ENCODE measurements around the gene HMOX1.

The HMOX1 gene

DNA sequence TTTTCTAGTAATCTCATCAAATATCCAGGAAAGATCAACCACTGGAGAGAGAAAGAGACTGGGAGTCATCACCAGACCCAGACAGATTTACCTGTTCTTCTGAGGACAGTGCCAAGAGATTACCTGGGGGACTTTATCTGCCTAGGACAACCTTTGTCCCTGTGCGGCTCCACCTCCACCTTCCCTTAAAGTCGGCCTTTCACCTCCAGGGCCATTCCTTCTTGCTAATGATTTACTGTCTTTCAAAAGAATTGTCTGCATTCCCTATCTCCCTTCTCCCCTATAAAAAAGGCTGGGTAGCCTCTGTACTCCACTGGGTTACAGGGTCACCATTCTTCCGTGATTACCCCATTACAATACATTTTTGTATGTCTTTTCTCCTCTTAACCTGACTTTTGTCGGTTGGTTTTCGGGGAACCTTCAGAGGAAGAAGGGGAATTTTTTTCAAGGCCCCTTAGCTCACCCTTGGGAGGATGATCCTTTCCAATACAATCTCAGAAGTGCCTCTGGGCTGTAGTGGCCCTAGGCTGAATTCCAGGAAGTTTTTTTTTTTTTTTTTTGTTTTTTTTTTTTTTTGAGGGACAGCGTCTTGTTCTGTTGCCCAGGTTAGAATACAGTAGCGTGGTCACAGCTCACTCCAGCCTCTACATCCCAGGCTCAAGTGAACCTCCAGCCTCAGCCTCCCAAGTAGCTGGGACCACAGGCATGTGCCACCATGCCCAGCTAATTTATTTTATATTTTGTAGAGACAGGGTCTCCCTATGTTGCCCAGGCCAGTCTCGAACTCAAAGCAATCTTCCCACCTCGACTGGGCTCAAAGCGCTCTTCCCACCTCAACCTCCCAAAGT, 1.5 kb upstream of the HMOX1 start:
- TF ChIP-seq, protein P1, sequence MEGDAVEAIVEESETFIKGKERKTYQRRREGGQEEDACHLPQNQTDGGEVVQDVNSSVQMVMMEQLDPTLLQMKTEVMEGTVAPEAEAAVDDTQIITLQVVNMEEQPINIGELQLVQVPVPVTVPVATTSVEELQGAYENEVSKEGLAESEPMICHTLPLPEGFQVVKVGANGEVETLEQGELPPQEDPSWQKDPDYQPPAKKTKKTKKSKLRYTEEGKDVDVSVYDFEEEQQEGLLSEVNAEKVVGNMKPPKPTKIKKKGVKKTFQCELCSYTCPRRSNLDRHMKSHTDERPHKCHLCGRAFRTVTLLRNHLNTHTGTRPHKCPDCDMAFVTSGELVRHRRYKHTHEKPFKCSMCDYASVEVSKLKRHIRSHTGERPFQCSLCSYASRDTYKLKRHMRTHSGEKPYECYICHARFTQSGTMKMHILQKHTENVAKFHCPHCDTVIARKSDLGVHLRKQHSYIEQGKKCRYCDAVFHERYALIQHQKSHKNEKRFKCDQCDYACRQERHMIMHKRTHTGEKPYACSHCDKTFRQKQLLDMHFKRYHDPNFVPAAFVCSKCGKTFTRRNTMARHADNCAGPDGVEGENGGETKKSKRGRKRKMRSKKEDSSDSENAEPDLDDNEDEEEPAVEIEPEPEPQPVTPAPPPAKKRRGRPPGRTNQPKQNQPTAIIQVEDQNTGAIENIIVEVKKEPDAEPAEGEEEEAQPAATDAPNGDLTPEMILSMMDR (IDR thresholded peaks at IDR 0.05): no peak
- Histone ChIP-seq H3K27ac (no peak overlapping the region), H3K4me3 (no peak overlapping the region)
- no peak for DNase-seq (ENCODE audit: low spot score)

DNA sequence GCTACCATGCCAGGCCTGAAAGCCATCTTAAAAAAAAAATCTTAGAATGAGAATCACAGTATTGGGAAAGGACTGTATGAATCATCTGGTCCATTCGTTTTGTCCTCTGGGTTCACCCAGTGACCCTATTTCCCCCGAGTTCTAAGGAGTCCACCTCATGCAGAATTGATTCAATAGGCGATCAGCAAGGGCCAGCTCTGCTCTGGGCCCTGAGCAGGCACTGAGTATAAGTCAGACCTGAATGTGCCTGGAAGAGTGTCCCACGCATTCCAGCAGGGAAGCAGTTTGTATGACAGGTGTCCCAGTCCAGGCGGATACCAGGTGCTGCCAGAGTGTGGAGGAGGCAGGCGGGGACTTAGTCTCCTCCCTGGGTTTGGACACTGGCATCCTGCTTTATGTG, 883 bp upstream of the HMOX1 start:
- H3K27ac ChIP-seq: peak overlapping the region; percentile 79 to 96
- DNase-seq (ENCODE audit: low spot score): no peak
- no peak overlapping the region for H3K4me3 ChIP-seq
- TF ChIP-seq, protein P1 (IDR thresholded peaks at IDR 0.05): no peak

DNA sequence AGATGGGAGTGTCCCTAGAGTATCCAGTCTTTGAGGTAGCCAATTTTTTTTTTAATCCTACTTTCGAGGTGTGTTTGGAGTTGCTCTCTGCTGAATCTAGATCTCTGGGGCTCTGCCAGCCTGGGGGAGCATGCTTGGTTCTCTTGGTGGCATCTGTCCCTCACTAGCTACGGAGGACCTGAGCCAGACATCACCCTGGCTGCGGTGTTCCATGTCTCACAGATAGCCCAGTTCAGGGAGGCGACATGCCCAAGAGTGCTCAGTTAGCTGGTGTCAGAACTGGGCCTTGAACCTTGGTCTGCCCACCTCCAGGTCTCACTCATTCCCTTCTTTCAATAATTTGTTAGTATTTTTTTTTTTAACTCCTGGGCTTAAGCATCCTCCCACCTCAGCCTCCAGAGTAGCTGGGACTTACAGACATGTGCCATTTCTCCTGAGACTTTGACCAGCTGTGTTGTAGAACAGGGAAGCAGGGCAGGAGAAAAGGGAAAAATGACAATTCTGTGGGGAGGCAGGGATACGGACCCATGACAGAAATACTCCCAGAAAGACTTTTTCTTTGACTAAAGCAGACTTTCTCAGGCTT, 621 bp downstream of the HMOX1 start:
- H3K4me3 ChIP-seq: peak overlapping the region; percentile 89
- TF ChIP-seq, protein P1 (IDR thresholded peaks at IDR 0.05): no peak
- DNase-seq (ENCODE audit: low spot score): no peak
- H3K27ac ChIP-seq: peak overlapping the region; percentile 79 to 96

DNA sequence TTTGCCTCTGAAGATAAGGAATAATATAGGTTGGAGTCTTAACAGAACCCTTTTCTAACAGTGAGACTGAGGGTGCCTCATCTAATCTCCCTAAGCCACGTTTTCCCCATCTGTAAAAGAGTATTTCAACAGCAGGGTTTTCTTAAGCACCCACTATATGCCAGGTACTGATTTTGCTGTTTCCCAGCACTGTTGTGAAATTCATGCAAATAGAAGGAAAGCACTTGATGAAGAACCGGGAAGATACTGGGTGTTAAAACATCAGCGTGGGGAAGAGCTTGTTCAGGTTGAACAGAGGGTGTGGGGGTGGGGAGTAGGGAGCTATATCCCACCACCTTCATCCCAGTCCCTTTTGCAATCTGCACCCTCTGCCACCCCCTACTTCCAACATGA, 2.8 kb downstream of the HMOX1 start:
- TF ChIP-seq, protein P1 (IDR thresholded peaks at IDR 0.05): no peak
- Histone ChIP-seq H3K4me3 (peak overlapping the region; percentile 7), H3K27ac (no peak overlapping the region)
- DNase-seq (ENCODE audit: low spot score): no peak

DNA sequence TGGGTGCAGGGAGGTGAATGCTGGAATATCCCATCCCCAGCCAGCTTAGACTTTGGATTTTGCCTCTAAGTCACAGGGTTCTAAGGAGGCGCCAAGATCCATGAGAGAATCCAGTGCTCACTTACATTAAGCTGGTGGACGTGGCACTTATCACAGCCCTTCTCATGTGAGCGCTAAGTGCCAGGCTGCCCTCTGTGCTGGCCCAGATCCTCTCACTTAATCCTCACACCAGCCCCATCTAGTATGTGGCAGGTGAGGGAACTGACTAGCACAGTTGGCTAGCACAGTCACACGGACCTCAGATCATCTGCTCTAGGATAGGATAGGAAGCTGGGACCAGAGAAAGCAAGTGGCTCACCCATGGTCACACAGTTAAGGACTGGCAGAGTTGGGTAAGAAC, 3.6 kb downstream of the HMOX1 start:
- DNase-seq (ENCODE audit: low spot score): no peak
- H3K27ac ChIP-seq: no peak overlapping the region
- TF ChIP-seq, protein P1 (IDR thresholded peaks at IDR 0.05): no peak
- H3K4me3 ChIP-seq: no peak overlapping the region

DNA sequence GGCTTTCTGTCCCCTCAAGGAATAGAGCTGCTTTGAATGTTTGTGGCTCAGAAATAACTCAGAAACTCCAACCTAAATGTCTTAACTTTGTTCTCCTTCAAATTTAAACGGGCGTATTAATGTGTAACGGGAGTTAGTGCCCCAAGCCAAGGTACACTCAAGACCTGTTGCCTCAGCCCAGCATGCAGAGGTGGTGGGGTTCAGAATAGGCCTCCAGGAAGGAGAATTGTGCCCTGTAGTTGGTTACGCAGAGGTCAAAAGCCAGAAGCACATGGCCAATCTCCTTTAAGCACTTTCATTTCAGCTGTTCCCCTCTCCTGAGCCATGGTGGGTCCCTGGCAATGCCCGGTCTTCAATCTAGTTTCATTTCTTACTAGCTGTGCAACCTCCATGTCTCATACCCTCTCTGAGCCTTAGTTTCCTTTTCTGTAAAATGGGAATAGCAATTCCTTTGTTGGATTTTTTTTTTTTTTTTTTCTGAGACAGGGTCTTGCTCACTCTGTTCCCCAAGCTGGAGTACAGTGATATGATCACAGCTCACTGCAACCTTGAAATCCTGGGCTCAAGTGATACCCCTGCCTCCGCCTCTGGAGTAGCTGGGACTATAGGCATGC, 4.2 kb downstream of the HMOX1 start:
- no peak for DNase-seq (ENCODE audit: low spot score)
- TF ChIP-seq, protein P1 (IDR thresholded peaks at IDR 0.05): no peak
- H3K27ac ChIP-seq: no peak overlapping the region
- H3K4me3 ChIP-seq: no peak overlapping the region

Data from coronary artery (tissue), 2 donors.